NCI-H146 treated with DMSO at 0.1 percent for 48 hours (cell line): ENCODE measurements around the gene CASKIN1.

Experiments
- DNase-seq: peaks from one replicate; lab custom pipeline; 2025; ENCODE audit not compliant: unreplicated experiment; lab: John Stamatoyannopoulos, UW

The CASKIN1 gene

GRCh38 chr16:2178321-2179106, 17.9 kb downstream of the CASKIN1 start:
- peak; percentile 19 for DNase-seq

DNA sequence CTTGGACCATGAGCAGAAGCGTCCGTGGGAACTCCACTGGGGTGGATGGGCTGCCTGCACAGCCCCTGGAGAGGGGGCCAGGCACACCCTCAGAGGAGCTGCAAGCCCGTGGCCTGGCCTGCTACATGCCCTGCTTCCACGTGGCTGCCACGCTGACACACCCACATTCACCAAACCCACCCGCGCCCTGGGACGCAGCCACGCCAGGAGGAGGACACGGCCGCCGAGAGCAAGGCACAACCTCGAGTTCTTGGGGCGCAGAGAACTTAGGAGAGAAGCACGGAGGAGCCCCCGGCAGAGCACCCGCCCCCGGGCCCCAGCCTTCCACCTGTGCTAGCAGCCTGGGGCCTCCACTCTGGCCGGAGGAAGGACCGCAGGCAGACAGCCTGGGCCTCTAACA, 18.8 kb downstream of the CASKIN1 start:
- DNase-seq, result no peak

DNA sequence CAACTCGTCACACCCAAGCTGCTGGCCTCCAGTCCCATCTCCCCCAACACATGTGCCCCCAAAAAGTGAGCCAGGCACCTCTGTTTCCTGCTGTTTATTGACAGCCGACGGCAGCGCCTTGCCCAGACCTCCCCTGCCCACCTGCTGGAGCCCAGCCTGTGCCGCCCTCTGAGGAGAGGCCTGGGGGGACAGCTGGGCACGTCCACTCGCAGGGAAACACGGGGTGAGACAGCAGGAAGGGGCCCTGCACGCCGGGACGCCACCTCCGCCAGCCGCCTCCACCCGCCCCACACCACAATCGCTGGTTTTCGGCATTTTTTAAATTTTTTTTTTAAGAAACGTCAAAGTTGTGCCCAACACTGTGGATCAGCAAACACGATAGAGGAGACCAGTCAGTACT, 19.3 kb downstream of the CASKIN1 start:
- no peak for DNase-seq

DNA sequence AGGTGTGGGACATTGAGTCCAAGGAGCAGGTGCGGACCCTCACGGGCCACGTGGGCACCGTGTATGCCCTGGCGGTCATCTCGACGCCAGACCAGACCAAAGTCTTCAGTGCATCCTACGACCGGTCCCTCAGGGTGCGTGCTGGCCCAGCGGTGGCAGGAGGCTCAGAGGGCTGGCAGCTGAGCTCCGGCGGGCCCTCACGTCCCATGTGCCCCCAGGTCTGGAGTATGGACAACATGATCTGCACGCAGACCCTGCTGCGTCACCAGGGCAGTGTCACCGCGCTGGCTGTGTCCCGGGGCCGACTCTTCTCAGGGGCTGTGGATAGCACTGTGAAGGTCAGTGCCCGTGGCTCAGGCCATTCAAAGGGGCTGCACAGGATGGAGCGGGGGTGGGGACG, 20.4 kb downstream of the CASKIN1 start:
- no peak for DNase-seq

- DNase-seq, result no peak
Measured at GRCh38 chr16:2175454-2175853, 21.0 kb downstream of the CASKIN1 start.

GRCh38 chr16:2174396-2175131, 21.8 kb downstream of the CASKIN1 start:
- no peak for DNase-seq

DNA sequence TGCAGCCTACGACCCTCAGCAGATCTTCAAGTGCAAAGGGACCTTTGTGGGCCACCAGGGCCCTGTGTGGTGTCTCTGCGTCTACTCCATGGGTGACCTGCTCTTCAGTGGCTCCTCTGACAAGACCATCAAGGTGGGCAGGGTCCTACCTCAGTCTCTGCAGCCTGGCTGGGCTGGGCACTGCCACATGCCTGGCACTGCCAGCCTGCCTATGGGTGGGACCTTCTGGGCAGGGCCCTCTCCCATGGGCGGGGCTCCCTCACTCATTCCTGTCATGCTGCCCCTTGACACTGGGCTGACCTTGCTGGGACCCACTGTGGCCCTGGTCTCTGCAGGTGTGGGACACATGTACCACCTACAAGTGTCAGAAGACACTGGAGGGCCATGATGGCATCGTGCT, 22.5 kb downstream of the CASKIN1 start:
- no peak for DNase-seq

DNA sequence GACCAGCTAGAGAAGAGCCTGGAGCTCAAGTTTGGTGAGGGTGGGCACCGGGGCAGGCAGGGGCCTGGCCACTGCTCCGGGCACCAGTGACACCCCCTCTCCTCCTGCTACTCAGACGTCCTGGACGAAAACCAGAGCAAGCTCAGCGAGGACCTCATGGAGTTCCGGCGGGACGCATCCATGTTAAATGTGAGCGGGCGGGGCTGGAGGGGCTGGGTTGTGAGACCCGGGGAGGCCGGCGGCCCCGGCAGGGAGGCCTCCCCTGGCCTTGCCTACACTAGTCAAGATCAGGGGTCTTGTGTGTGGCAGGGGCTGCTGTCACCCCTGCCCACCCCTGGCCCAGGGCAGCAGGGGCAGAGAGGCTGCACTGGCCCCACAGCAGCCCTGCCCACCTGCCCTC, 23.0 kb downstream of the CASKIN1 start:
- no peak for DNase-seq

- DNase-seq, result no peak
Measured at GRCh38 chr16:2172688-2173335, 23.6 kb downstream of the CASKIN1 start.

DNA sequence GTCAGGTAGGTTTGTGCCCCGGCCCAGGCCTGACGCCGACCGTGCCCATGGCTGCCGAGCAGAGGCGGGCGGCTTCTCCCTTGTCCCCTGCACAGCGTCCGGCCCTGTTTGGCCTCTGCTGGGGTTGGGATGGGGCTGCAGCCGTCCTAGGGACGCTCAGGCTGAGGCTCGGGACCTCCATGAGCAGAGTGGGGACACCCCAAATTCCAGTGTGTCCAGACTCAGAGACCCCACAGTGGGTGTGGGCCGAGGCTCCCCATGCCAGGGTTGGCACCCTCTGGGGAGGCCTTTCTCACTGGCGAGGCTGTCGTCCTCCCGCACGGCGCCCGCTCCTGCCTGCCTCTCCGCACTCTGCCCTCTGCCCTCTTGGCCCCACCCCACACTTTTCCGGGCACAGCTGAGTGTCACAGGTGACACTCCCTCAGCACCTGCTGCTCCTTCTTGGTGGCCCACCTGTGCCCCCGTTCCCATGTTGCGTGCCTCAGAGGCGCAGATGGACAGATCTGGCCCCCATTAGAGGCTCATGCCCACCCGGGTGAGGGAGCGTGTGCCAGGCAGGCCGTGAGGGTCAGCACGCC, 24.7 kb downstream of the CASKIN1 start:
- DNase-seq, result no peak

GRCh38 chr16:2170587-2171435, 25.6 kb downstream of the CASKIN1 start:
- no peak for DNase-seq

DNA sequence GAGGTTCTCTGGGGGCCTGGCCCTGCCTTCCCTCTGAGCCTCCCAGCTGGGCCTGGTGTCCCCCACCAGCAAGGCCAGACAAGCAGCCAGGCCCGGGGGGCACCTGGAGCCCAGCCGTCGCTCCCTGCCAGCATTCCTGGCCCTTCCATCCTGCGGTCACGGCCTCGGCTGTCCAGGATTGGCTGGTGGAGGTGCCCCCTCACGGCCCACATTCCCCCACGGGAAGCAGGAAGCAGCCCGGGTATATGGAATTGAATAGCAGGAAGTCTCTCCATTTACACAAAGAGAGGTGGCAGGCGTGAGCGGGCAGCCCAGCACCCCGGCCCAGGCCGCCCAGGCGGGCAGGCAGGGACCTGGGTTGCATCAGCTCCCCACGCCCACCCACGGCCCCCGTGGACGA, 26.3 kb downstream of the CASKIN1 start:
- DNase-seq, result no peak

- no peak for DNase-seq
Measured at GRCh38 chr16:2167068-2167638, 29.3 kb downstream of the CASKIN1 start.

DNA sequence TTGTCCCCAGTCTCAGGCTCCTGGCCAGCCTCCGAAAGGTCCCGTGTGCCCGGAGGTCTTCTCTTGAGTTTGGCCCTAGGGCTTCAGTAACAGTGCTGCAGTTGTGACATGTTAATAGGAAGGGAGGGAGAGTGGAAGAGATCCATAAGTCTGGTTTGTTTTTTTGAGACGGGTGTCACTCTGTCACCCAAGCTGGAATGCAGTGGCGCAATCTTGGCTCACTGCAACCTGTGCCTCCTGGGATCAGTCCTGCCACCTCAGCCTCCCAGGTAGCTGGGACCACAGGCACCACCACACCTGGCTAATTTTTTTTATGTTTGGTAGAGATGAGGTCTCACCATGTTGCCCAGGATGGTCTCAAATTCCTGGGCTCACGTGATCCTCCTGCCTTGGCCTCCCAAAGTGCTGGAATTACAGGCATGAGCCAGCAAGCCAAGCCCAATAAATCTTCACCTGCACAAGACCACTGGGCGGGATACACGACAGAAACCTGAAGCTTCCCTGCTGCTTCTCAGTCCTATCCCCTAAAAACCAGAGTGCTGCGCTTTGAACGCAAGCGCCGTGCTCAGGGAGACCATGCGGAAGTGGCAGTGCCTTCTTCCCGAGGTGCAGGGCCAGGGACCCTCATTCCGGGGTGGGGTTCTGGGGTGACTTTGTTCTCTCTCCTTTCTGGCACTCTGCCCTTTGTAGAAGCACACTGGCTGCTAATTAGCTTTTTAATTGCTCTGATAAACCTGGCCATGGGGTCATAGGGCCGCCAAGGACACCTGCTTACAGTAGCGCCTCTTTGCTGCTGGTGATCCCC, 29.9 kb downstream of the CASKIN1 start:
- no peak for DNase-seq

DNA sequence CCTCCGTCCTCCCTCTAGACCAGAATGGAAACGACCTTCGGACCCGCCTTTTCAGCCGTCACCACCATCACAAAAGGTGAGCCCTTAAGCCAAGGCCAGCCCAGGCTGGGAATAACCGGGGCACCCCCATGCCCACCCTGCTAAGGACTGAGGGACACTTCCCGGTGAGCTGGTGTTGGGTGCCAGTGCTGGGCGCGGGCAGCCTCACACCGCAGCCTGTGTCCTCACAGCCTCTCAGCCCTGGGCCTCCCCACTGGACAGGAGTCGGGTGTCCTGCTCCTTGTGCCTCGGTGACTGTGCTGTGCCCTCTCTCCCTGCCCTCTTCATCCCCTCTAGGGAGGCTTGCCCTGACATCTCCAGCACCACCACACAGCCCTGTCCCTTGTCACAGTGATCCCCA, 30.5 kb downstream of the CASKIN1 start:
- no peak for DNase-seq

DNA sequence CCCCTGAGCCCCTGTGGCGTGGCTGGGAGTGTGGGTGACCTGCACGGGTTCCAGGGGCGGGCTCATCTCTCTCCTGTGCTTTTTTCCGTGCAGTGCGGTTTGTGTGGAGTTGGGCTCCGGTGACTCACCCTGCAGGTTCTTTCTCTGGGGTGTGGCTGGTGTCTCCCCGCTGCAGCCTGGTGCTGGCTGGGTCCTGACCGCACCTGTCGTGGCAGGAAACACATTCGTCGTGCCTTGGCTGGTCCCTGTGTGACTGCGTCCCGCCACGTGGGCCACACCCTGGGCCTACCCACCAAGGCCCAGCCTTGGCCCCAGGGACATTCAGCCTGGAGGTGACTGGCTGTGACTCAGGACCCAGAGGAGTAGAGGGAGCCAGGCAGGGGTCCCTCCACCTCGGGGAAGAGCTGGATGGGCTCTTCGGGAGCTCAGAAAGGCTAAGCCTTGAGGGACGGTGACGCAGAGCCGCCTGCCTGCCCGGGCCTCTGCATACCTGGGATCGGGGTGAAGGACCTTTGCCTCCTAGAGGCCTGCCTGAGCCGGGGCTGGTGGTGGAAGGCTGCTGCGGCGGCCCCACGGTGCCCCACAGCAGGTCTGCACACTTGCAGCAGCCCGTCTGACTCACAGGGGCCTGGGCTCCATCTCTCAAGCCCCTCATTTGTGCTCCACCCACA, 33.1 kb downstream of the CASKIN1 start:
- DNase-seq, result no peak

GRCh38 chr16:2162676-2163118, 33.7 kb downstream of the CASKIN1 start:
- DNase-seq, result no peak

DNA sequence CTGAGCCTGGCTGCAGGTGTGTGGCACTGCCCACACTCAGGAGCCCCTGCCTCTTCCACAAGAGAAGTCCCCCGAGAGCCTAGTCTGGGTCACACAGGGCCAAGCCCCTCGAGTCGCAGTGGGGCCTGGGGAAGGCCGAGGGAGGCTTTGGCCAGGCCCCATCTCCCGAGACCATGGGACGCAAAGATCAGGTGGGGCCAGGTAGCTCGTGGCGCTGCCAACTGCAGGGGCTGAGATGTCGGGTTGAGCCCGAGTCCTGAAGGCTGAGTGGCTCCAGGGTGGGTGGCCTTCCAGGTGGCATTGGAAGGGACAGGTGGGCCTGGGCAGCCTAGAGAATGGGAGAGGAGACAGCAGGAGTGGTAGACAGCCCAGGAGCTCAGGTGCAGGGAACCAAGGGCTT, 34.5 kb downstream of the CASKIN1 start:
- no peak for DNase-seq
